Activated T-cell treated with anti-CD3 and anti-CD28 coated beads, Interleukin-2, amount 50 U/mL, for 48 hours (primary cell): ENCODE results near the gene DNALI1.
"Not testable (repeated sequence)": the region's sequence is repeated elsewhere in the genome, so short reads cannot be mapped to it uniquely, and the experiment has no call there.

Source experiments
- DNase-seq, 2 experiments: peaks; one replicate each; pipeline ENCODE4 v3.0.0-alpha.2; 2020

DNALI1 gene

GRCh38 chr1:37556712-37557196 lies at the start of gene DNALI1:
DNALI1 (plus strand) TSS chr1:37556940; CDS start chr1:37556995, 55 bp downstream.
- DNase-seq: peak; percentile 55 to 63

GRCh38 chr1:37509181-37509580 lies 47.6 kb upstream of the DNALI1 start:
- no peak for DNase-seq

GRCh38 chr1:37513795-37514349 lies 42.9 kb upstream of the DNALI1 start:
- peak; percentile 75 to 79 for DNase-seq

- peak; percentile 88 to 90 for DNase-seq
Measured at GRCh38 chr1:37514350-37515184, 42.2 kb upstream of the DNALI1 start, which contains the start of gene MEAF6. MEAF6 (minus strand) TSS chr1:37514766; CDS start chr1:37514746, 20 bp downstream.

GRCh38 chr1:37515185-37516034 lies 41.3 kb upstream of the DNALI1 start:
- DNase-seq: peak in 1 of 2 experiments; percentile 17

- DNase-seq: no peak
Measured at GRCh38 chr1:37517569-37517968, 39.2 kb upstream of the DNALI1 start.

- DNase-seq: peak in 1 of 2 experiments; percentile 12
Measured at GRCh38 chr1:37518241-37518640, 38.5 kb upstream of the DNALI1 start.

GRCh38 chr1:37518929-37519328 lies 37.8 kb upstream of the DNALI1 start:
- peak; percentile 70 to 76 for DNase-seq

GRCh38 chr1:37519613-37520012 lies 37.1 kb upstream of the DNALI1 start:
- DNase-seq: peak in 1 of 2 experiments; percentile 30

- DNase-seq: not testable (repeated sequence)
Measured at GRCh38 chr1:37529888-37530287, 26.9 kb upstream of the DNALI1 start.

GRCh38 chr1:37532418-37533156 lies 24.2 kb upstream of the DNALI1 start:
- DNase-seq: not testable (repeated sequence)

- no peak for DNase-seq
Measured at GRCh38 chr1:37533317-37534093, 23.2 kb upstream of the DNALI1 start.

- no peak for DNase-seq
Measured at GRCh38 chr1:37537378-37537777, 19.4 kb upstream of the DNALI1 start.

- not testable (repeated sequence) for DNase-seq
Measured at GRCh38 chr1:37539154-37539553, 17.6 kb upstream of the DNALI1 start.

GRCh38 chr1:37540036-37540785 lies 16.5 kb upstream of the DNALI1 start:
- no peak for DNase-seq

GRCh38 chr1:37544530-37544929 lies 12.2 kb upstream of the DNALI1 start:
- DNase-seq: peak in 1 of 2 experiments; percentile 13

- peak in 1 of 2 experiments; percentile 11 for DNase-seq
Measured at GRCh38 chr1:37545019-37545418, 11.7 kb upstream of the DNALI1 start.

- DNase-seq: no peak
Measured at GRCh38 chr1:37549341-37549740, 7.4 kb upstream of the DNALI1 start.

- DNase-seq: peak in 1 of 2 experiments; percentile 27
Measured at GRCh38 chr1:37553598-37553926, 3.2 kb upstream of the DNALI1 start.

GRCh38 chr1:37553927-37554808 lies 2.6 kb upstream of the DNALI1 start, which contains the start of gene SNIP1:
SNIP1 (minus strand) TSS chr1:37554293; CDS start chr1:37554229, 64 bp downstream.
- DNase-seq: peak; percentile 92 to 93
